ENCODE measurements around the gene PDE4D.

PDE4D gene

DNA sequence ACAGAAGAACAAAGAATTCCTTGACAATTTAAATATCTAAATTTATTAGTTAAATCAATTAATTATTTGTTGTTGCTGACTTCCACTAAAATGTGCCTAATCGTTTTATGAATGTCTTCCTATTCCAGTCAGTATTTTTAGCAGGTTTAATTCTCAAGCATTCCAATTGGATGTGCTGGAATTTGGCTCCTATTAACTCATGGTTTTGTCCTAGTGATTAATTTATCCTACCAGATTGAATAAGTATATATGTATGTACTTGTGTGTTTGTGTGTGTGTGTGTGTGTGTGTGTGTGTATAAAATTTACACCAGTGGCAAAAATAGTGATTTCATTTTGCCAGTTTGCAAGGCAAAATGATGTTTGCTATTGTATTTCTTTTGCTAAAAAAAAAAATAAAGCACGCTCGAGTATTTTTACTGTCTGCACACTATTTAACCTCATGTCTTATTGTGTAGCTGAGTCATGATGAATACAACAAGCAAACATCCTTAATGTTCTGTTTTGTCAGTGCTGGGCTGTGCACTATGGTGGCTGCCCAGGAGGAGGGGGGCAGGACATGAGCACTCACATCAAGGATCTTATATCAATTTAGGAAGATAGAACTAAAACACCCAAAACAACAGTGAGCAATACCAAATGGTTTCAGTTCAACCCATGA, 375.5 kb downstream of the PDE4D start:
- no peak for DNase-seq (ENCODE audit: low spot score)

DNA sequence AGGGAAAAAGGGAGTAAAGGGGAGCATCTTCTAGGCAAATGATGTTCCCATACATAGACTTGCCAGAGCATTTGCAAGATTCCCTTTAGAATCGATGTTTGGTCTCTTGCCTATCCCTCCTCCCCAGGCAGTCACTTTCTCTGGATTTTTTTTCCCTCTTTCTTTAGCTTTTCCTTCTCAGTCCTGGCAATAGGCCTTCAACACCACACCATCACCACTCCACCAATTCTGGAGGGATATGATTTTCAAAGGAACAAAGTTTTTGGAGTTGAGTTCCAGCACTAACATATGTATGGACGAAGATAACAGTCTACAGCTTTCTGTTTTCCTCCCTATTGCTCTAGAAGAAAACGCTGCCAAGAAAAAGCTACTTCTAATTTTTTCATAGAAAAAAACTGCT, 377.4 kb downstream of the PDE4D start:
- DNase-seq (ENCODE audit: low spot score): no peak

DNA sequence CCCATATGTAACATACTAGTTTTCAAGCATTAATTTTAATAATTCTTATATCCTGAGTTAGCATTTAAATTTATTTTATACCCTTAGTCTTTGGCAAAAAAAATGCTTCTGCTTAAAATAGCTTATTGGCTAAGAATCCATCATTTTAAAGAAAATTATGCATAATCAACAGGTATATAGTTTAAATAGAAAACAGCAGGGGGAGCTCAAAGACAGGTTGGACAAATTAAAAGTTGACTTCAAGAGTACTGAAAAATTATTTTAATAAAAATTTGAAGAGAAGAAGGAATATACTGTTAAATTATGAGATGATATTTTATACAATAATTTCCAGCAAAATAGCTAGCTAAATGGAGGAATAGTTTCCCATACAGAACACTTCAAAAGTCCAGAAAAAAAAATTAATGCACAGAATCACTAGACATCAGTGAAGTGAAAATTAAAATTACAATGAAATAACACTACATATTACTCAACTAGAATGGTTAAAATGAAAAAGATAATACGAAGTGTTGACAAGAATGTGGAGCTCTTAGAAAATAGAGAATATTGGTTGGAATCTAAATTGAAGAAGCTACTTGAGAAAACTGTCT, 387.1 kb downstream of the PDE4D start:
- peak; percentile 20 for DNase-seq (ENCODE audit: low spot score)

DNA sequence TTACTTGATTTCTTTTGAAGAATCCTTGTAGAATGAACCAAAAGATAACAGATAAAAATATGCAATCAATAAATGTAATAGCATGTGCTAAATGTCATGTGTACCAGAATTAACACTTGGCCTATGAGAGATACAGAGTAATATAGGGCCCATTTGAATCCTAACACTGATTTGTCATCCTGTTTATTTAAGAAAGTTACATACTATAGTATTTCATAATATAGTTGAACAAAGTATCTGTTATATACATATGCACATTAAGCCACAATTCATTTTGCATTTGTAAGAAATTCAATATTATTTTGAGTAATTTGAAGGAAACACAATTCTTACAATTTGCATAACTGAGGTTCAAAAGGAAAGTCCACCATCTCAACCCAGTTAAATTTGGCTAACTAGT, 389.5 kb downstream of the PDE4D start:
- DNase-seq (ENCODE audit: low spot score): no peak

DNA sequence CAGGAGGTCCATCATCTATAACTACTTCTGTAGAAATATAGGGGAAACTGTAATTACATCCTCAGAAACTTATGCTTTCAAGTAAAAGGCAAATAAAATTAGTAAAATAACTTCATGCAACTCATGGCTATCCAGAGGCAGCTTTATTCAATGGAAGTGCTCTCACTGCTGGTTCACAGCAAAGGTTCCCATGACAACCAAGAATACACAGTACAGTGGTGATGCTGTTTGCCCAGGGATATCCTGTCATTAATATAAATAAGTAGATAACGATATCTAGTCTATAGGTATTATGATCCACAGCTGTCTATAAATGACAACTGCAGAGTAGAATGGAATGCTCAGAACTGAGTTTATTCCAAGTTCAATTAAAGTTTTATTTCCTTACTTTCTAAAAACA, 390.3 kb downstream of the PDE4D start:
- no peak for DNase-seq (ENCODE audit: low spot score)

DNA sequence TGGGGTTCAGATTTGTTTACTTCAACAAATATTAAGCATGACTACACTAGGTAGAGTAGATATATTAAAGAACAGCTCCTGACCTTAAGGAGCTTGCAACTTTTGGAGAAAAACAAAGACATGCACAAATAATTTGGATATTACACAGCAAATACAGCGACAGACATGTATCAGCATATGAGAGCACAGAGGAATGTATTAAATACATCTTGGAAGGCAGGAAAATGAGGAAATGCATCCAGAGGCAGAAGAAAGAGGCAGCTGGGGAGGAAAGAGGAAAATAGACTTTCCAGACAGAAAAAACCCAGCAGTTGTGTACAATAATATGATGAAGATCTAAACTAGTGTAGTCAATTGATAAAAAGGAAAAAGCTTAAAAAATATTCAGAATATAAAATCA, 392.2 kb downstream of the PDE4D start:
- DNase-seq (ENCODE audit: low spot score): no peak

DNA sequence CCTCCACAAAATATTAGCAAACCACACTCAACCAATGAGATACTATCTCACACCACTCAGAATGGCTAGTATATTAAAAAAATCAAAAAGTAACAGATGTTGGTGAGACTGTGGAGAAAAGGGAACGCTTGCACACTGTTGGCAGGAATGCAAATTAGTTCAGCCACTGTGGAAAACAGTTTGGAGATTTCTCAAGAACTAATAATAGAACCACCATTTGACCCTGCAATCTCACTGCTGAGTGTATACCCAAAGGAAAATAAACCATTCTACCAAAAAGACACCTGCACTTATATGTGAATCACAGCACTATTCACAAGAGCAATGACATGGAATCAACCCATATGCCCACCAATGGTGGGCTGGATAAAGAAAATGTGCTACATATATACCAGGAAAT, 393.5 kb downstream of the PDE4D start:
- DNase-seq (ENCODE audit: low spot score): no peak

DNA sequence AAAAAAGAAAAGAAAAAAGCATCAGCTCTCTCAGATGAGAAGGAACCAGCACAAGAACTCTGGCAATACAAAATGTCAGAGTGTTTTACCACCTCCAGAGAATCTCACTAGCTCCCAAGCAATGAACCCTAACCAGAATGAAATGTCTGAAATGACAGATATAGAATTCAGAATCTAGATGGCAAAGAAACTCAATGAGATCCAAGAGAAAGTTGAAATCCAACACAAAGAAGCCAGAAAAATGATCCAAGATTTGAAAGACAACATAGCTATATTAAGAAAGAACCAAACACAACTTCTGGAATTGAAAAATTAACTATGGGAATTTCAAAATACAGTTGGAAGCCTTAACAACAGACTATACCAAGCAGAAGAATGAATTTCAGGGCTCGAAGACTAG, 396.3 kb downstream of the PDE4D start:
- DNase-seq (ENCODE audit: low spot score): no peak

DNA sequence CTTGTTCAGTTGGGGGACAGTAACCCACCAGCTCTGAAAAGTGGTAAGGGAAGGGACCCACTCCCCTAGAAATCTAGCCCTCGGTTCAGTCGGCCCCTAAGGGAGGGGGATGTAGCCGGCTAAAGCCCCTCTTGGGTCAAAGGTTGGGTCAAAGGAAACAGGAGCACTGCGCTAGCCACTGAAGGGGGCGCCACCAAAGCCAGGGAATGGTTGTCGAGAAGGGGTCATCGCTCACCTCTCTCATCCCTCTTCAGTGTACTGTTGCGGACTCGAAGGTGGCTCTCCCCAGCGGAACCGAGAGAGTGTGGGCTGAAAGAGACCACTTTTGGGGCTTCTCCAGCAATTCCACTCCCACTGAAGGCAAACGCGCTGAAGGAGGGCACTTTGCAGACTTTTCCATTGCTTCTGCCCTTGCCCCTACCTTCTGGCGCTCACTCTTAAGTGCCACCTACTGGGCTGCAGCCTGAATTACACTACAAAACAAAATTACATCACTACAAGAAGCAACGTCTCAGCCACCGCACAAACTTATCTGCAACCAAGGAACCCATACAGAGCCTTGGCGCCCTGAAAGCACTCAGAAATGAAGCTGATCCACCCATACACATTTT, 396.9 kb downstream of the PDE4D start:
- no peak for DNase-seq (ENCODE audit: low spot score)

DNA sequence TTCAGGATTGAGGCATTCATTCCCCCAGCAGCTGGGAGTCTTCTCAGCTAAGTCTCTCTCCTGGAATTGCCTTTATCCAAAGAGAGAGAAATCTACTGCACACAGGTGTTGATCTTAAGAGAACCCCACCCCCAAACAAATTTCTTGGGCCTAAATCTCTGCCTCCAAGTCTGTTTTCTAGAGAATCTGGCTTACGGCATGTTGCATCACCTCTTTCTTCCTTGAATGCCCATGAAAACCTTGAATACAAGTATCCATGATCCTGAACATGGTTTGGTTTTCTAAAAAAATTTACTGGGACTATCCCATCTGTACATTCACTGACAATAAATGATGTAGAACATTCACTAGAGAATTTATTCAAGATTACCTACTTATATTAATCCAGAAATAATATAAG, 401.6 kb downstream of the PDE4D start:
- DNase-seq (ENCODE audit: low spot score): no peak

DNA sequence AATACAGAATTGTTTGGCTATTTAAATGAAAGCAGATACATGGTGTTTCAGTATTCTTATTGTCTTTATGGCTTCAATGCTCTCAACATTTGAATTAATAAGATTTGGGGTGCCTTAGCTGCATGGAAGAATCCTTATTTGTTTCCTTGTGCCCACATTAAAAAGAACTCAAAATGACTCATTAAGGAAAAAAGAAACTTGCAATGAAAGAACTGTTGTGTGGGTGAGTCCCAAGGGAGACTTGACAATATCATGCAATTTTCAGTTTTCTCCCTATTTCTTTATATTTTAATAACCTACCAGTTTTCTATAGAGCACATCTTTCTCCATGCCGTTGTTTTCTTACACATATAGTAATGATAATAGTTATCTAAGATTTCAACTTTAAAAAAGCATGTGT, 404.0 kb downstream of the PDE4D start:
- no peak for DNase-seq (ENCODE audit: low spot score)

DNA sequence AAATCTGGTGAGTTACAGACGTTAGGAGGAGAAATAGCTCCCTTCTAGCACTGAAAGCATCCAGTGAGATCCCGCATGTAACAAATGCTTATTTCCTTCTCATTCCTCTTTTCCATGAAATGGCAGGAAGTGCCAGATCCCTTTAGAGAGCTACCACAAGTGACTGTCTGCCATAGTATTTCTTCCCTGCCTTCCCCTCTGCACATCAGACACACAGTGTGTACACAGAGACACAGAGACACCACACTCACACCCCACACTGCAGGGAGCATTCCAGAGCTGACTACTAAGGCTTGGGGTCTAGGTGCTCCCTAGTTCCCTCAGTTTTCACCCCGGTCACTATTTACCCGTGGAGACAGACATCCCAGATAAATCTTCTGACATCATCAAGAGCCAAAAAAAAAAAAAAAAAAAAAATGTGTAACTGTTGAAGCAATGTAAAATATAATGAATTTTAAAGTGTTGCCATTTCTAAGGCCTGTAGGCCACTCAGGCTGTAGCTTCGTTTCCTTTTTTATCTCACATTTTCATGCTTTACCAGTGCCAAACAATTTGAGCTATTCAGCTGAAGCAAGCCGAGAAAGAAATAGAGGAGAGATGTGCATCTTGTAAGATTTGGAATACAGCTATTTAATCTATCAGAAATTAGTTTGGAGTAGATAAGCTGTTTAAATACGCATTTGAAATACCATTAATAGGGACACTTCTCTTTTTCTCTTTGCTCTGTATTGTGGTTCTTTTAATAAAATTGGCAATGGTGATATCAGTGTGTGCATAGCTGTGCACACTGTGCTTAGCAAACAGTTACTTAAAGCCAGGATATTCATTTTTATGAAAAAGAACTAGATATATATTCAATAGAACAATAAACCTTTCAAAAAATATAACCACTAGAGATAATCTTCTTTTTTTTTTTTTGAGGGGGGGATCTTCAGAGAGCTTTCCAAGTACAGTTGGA, 405.5 kb downstream of the PDE4D start:
- DNase-seq (ENCODE audit: low spot score): no peak

DNA sequence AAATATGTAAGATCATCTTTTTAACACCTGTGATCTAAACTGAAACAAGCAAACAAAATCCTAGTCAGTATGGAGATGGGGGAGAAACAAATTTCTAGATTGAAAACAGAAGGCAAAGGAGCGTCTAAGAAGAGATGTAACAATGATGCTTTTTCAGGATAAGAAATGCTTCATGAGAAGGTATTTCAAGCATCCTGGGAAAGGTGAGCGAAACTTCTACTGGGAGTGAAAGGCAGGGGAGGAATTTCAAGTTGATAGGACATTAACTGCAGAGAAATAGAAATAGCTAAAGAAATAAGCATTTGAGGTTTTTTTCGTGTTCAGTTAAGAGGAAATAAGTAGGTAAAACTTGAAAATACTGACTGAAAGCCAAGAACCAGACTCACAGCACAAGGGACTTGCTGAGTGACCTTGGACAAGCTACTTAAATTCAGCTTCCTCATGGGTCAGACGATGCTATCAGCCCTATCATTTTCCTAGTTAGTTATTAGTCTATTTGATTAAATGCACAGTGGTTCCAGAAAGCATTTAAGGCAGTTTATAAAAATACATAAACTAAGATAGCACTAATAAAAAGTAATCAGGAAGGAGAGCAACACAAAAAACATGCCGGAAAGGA, 406.3 kb downstream of the PDE4D start:
- no peak for DNase-seq (ENCODE audit: low spot score)

DNA sequence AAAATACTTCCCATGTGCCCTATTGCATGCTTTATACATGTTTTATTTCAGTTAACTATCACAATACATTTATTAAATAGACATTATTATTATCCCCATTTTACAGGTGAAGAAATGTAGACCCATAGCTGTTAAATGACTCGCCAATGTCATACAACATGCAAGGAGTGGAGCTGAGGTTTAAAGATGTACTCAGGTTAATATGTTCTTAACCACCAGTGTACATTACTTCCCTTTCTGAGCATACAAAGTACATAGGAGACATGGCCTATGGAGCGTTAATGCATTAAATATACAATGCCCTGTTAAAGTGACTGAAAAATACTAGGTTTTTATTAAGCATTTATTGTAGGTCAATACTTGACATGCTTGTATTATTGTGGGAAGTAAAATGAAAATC, 407.0 kb downstream of the PDE4D start:
- DNase-seq (ENCODE audit: low spot score): no peak

DNA sequence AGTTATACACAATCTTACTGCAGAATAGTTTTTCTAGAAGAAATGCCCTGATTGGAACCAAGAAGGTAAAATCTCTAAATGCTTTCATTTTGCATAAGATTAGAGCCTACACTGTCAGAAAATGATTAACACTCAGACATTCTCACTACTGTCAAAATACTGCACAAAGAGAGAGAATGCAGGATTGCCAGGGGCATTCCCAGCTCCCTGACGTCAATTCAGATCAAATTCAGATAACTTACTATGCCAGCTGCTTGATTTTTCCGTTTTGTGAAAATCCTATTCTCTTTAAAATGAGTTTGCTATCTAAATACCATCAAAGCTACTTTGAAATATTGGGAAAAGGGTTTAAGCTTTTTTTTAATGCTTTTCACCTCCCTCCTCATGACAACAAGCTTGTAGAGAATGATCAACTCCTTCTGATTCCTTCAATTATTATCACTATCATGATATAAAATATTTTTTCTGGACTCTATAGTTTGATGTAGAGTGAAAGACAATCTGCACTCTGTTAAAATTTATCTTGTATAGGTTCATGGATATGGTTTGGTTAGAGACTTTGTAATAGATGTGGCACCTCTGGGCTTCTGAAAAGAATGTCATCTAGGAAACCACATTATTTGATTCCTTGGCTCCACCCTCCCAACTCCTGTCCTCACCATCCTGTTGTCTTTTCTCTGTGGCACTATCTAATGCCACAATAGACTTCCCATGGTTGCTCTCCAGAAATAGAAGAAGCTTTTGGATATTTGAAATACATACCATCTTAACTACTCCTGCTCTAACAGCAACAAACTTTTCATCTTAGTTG, 407.7 kb downstream of the PDE4D start:
- no peak for DNase-seq (ENCODE audit: low spot score)

DNA sequence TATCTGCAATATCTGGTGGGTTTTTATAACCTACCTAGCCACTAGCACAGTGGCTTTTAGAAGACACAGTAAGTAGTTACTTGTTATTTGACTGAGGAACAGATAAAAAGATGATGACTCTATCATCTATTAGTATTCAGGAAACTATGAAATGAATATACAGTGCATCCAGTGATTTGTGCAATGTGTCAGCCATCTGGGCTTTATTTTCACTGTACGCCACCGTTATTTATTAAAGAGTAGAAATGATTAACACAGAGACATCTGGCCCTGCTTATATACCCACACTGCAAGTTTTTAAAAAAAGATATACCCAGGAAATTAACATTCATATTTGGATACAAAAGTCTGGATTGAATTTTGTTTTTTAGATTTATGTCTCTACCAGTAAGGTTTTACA, 408.4 kb downstream of the PDE4D start:
- DNase-seq (ENCODE audit: low spot score): no peak

DNA sequence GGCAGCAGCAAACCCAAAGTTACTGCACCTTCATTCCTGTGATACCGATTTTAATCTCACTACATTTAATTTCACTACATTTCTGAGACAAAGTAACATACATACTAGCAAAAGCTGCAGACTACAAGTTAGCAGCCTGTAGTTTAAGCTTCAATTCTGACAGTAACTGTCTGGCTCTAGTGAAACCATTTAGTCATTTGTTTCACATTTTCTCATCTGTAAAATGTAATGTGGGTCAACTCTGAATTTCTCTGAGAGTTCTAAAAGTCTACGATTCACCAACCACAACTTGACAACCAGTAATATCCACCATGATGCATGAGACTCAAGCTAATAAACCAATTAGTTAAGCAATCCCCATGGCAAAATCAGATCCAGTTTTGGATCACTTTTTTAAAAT, 408.9 kb downstream of the PDE4D start:
- no peak for DNase-seq (ENCODE audit: low spot score)

DNA sequence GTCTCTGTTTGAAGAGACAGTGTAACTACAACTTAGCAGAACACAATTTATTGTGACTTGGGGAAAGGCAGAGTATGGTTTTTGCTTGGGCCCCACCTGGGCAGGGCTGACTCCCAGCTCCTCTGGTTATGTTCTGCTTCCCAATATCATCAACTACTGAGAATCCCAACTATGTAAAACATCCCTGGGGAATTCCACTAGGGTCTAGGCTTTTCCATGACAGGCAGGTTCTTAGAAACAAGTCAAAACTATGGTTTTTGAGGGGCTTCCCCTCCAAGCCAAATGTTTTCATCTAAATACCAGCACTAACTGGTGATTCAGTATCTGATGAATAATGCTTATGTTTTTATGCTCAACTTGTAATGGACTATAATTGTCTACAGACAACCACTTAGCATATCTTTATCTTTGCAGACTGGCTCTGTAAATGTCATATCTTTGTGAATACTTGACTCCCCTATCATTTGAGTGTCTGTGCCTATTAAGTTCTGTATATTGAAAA, 409.5 kb downstream of the PDE4D start:
- DNase-seq (ENCODE audit: low spot score): no peak

DNA sequence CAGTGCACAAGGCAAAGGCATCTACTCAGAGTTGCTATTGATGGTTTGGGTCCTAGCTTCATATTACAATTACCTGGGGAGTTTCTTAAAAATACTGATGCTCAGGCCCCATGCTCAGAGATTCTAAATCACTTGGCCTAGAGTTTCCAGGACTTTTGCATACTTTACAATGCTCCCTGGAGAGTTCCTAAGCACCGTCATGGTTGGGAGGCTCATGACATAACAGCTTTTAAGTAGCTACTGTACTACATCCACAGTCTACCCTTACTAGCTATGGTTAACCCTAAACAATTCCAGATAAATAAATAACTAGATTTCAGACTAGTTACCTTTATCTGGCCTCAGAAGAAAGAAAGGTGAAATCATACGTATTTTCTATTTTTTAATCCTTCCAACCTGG, 414.4 kb downstream of the PDE4D start:
- DNase-seq (ENCODE audit: low spot score): no peak

DNA sequence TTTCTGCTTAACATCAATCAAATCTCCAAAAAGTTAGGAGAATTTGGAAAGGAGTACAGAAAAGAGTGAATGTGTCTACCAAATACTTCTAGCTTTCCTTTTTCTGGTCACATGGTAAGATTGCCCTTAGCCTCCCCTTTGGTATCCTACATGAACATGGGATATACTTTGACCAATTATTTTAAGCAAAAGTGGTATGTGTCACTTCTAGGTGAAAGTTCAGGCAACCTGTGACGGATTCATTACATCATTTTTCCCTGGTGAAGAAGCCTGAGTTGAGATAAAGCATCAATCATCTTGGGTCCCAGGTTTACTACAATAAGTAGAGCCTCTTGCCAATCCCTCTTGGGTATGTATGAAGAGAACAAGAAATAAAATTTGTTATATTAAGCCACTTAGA, 419.2 kb downstream of the PDE4D start:
- DNase-seq (ENCODE audit: low spot score): no peak

DNA sequence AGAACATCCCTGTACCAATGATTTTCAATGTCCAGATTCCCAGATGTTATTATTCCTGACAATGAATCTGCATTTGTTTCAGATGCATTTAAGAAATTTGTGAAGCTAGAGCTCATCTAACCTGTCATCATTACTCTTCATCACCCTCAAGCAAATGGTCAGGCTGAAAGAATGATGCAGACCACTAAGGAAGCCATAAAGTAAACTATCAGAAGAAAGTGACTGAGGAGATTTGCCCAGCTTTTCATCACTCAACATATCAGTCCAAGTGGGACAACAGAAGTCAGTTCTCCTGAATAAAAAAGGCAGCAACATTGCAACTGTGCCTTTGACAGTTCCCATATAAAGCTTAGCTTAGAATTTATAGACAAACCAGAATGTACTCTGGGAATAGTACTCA, 419.9 kb downstream of the PDE4D start:
- no peak for DNase-seq (ENCODE audit: low spot score)

All from globus pallidus (tissue), 1 donor.